Cardiac muscle cell (in vitro differentiated cells and primary cell): ENCODE data around the gene ADSL. TPM values are rescaled to one million over a fixed set of nuclear protein-coding genes. Genes with fewer than 3 reads are reported as not detected.

Experiments used
- DNase-seq, 2 donors: peaks; one replicate each; pipeline versions ENCODE4 v3.0.0 to v3.0.0-alpha.2; 2010 to 2017; ENCODE audit warnings: low read depth in 1 of 2, low spot score in 1 of 2
- H3K27ac ChIP-seq: fragments of 200-600 bp; sonication (generic); 2 replicates; pipeline ENCODE4 v1.5.1; 2016
- H3K27me3 ChIP-seq: fragments of 200-600 bp; sonication (generic); 2 replicates; pipeline ENCODE4 v1.6.0; 2016; ENCODE audit warnings: control low read depth
- H3K36me3 ChIP-seq: fragments of 200-600 bp; sonication (generic); 2 replicates; pipeline ENCODE4 v1.5.1; 2016; ENCODE audit warnings: control low read depth
- H3K4me1 ChIP-seq: fragments of 200-600 bp; sonication (generic); 2 replicates; pipeline ENCODE4 v1.8.1; 2017; ENCODE audit warnings: low read depth, mild to moderate bottlenecking, mixed run types
- H3K4me3 ChIP-seq: fragments of 200-600 bp; sonication (generic); 2 replicates; pipeline ENCODE4 v1.5.1; 2016; ENCODE audit warnings: mild to moderate bottlenecking
- H3K9me3 ChIP-seq: fragments of 200-600 bp; sonication (generic); 2 replicates; pipeline ENCODE4 v1.5.1; 2017; ENCODE audit warnings: low read depth, mild to moderate bottlenecking, control low read depth
- polyA plus RNA-seq: library from polyadenylated mRNA; unstranded; fragments of >200 nt; fragmentation: Nextera tagmentation; extraction: Ambion mirVana; gene quantifications from 2 replicates; pipeline ENCODE4 v1.2.1, GENCODE V29; 2016
- total RNA-seq: library from RNA; depleted of rRNA; stranded (reverse); fragments of >200 nt; gene quantifications from 2 replicates; pipeline ENCODE4 v1.2.3, GENCODE V29; 2016
- TF ChIP-seq, protein P1 (sequence below): IDR thresholded peaks from 2 replicates; pipeline ENCODE4 v1.5.1; 2012; ENCODE audit warnings: low read depth, mild to moderate bottlenecking, low read length

The ADSL gene
- total RNA-seq (110 and 138 TPM in 2 replicates), polyA plus RNA-seq (85.2 and 116 TPM in 2 replicates)

DNA sequence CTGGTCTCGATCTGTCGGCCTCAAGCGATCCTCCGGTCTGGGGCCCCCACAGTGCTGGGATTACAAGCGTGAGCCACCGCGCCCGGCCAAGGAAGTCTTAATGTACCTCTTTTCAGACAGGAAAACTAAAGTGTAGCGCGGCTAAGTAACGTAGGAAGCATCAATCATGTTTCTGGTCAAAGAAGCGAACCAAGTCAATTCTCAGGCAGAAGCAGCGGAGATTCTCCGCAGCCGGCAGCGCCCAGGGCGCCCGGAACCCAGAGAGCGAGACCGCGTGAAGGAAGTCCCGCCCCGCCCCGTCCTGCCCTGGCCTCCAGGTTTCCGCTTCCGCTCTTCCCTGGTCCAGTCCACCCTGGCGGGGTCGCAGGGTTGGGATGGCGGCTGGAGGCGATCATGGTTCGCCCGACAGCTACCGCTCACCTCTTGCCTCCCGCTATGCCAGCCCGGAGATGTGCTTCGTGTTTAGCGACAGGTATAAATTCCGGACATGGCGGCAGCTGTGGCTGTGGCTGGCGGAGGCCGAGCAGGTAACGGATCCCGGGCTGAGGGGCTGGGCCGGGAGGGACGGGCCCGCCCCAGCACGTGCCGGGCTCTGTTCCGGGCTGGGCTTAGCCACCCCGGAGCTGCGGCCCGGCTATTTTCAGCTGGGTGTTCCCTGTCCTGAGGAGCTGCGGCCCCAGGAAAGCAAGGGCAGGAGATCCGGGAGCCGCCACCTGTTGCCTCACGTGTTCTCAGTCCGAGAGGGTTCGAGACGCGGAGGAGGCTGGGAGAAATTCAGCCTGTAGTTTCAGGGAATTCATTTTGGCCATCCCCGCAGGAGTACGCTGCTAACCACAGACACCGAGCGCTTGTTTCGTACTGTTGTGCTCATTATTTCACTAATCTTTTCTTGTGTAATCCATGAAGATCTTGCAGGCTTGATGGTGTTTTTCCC is at the start of gene ADSL:
Gene ADSL, plus strand, starts transcription at position 316 of the 934 bp plus-strand sequence. Its CDS starts 59 bp downstream, at position 375.
- Histone ChIP-seq H3K9me3 (no peaks in the 10 kb centered on the region), H3K4me1 (peaks cover 12% of the 10 kb centered on the region), H3K4me3 (peak within 1 kb of the TSS; percentile 60), H3K27ac (peak within 1 kb of the TSS; percentile 78), H3K27me3 (no peaks in the 10 kb centered on the region), H3K36me3 (peaks cover 20% of the 10 kb centered on the region)
- TF ChIP-seq, protein P1, sequence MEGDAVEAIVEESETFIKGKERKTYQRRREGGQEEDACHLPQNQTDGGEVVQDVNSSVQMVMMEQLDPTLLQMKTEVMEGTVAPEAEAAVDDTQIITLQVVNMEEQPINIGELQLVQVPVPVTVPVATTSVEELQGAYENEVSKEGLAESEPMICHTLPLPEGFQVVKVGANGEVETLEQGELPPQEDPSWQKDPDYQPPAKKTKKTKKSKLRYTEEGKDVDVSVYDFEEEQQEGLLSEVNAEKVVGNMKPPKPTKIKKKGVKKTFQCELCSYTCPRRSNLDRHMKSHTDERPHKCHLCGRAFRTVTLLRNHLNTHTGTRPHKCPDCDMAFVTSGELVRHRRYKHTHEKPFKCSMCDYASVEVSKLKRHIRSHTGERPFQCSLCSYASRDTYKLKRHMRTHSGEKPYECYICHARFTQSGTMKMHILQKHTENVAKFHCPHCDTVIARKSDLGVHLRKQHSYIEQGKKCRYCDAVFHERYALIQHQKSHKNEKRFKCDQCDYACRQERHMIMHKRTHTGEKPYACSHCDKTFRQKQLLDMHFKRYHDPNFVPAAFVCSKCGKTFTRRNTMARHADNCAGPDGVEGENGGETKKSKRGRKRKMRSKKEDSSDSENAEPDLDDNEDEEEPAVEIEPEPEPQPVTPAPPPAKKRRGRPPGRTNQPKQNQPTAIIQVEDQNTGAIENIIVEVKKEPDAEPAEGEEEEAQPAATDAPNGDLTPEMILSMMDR: no peak
- DNase-seq: peak; percentile 90 to 95

DNA sequence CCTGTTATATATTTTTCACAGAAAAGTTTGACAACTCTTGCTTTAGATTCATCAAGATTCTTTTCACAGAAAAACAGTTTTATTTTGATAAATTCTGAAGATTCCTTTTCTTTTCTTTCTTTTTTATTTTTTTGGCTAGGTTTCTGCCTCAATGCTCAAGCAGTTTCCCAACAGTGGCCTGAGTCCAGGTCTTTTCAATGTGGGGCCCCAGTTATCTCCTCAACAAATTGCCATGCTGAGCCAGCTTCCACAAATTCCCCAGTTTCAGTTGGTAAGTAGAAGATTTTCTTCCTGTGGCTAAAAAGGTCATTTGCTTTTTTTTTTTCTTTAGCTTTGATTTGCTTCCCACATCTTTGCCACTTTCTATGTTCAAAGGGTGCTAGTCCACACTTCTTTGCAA is 46.0 kb upstream of the ADSL start:
- H3K9me3 ChIP-seq: no peaks in the 10 kb centered on the region
- H3K36me3 ChIP-seq: peaks cover 43% of the 10 kb centered on the region
- TF ChIP-seq, protein P1: no peak
- peak in 1 of 2 donors; percentile 37 for DNase-seq
- no peak overlapping the region for H3K4me3 ChIP-seq
- H3K27me3 ChIP-seq: no peaks in the 10 kb centered on the region
- no peaks in the 10 kb centered on the region for H3K4me1 ChIP-seq
- no peak overlapping the region for H3K27ac ChIP-seq

DNA sequence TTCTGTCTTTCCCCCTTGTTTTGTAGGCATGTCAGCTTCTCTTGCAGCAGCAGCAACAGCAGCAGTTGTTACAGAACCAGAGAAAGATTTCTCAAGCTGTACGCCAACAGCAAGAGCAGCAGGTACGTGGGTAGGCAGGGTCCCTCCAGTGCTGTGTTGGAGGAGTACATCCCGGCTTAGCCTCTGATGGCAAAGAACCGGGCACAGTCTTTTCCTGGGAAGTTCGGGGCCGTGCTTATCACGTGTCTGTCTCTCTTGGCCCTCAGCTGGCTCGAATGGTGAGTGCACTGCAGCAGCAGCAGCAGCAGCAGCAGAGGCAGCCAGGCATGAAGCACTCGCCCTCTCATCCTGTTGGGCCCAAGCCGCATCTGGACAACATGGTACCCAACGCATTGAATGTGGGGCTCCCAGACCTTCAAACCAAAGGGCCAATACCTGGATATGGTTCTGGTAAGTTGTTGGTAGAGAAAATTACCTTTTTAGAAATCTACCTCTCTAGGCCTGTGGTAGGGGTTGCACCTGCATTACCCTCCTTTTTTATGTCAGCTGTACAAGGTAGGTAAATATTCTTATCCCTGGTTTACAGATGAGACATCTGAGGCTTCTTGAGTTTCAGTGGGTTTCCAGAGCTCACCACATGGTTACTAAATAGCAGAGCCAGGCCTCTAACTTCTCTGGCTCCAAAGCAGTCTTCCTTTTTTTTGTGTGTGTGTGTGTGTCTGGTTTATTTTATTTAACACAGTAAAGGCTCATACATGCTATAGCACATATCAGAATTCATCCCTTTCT is 45.2 kb upstream of the ADSL start:
- Histone ChIP-seq H3K27ac (no peak overlapping the region), H3K36me3 (peaks cover 43% of the 10 kb centered on the region), H3K4me1 (no peaks in the 10 kb centered on the region), H3K4me3 (no peak overlapping the region), H3K9me3 (no peaks in the 10 kb centered on the region), H3K27me3 (no peaks in the 10 kb centered on the region)
- DNase-seq: no peak
- TF ChIP-seq, protein P1: no peak

DNA sequence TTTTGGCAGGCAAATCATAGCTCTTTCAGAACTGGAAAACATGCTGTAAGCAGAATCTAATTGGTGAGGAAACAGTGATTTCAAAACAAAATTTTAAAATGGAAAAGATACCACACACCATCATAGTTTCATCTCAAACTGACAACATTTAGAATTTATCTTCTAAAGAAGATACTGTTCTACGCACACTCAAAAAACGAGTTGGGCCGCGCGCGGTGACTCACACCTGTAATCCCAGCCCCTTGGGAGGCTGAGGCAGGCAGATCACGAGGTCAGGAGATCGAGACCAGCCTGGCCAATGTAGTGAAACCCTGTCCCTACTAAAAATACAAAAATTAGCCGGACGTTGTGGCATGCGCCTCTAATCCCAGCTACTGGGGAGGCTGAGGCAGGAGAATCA is 44.2 kb upstream of the ADSL start:
- Histone ChIP-seq H3K4me3 (no peak overlapping the region), H3K4me1 (no peaks in the 10 kb centered on the region), H3K27ac (no peak overlapping the region), H3K27me3 (no peaks in the 10 kb centered on the region), H3K9me3 (no peaks in the 10 kb centered on the region), H3K36me3 (peaks cover 42% of the 10 kb centered on the region)
- TF ChIP-seq, protein P1: no peak
- no peak for DNase-seq

DNA sequence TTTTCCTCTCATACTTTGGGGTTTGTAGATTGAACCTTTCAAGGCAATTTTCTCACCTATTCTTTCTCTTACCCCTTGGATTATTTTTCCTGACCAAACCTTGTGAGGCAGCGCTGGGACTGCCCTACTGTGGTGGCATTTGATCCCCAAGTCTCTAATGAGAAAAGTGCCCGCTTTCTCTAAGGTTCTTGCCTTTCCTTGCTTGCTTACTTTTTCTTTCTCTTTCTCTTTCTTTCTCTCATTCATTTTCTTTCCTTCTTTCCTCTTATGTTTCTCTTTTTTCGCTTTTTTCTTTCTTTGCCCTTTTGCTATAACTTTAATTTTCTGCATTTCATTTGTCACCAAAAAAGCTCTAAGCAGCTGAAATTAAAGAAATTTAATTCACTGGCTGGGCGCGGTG is 40.7 kb upstream of the ADSL start:
- TF ChIP-seq, protein P1: no peak
- Histone ChIP-seq H3K27ac (no peak overlapping the region), H3K36me3 (peaks cover 59% of the 10 kb centered on the region), H3K9me3 (no peaks in the 10 kb centered on the region), H3K4me3 (no peak overlapping the region), H3K27me3 (no peaks in the 10 kb centered on the region), H3K4me1 (no peaks in the 10 kb centered on the region)
- no peak for DNase-seq
